ENCODE results near the gene JMJD8. TPM values are rescaled to one million over a fixed set of nuclear protein-coding genes. Genes with fewer than 3 reads are reported as not detected.

JMJD8 gene
- total RNA-seq = 47.8 and 63.7 TPM in 2 replicates

GRCh38 chr16:684071-684794 is at the start of gene JMJD8:
TSS of gene JMJD8 (minus strand) at chr16:684334. CDS start at chr16:684319, 15 bp downstream.

GRCh38 chr16:726438-727290 is 42.5 kb upstream of the JMJD8 start, which contains the start of the genes CCDC78 and HAGHL:
TSS of gene CCDC78 (minus strand) at chr16:726443. CDS start at chr16:726367, 76 bp downstream.
TSS of gene HAGHL (plus strand) at chr16:727106. CDS start at chr16:727510, 404 bp downstream.

DNA sequence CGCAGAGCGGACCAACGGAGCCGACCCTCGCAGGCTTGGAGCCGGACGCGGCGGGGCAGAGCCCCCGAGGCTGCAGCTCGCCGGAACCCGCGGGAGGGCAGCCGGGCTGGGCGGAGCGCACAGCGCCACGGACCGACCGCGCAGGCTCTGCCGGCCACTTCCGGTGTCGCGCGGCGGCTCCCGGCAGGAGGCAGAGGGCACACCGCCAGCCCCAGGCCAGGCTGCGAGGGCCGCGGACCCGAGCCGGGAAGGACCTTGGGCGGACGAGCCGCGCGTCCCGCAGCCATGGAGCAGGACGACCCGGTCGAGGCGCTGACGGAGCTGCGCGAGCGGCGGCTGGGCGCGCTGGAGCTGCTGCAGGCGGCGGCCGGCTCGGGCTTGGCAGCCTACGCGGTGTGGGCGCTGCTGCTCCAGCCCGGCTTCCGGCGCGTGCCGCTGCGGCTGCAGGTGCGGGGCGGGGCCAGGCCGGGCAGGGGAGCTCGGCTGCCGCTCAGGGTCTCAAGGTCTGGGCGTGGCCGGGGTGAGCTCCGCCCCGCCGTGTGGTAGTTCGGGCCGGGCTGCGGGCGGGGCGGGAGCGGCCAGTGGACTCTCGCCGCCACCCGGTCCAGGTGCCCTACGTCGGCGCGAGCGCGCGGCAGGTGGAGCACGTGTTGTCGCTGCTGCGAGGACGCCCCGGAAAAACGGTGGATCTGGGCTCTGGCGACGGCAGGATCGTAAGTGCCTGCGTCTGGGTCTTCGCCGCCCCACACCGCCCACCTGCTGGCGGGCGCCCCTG is 37.0 kb upstream of the JMJD8 start, which contains the start of gene ANTKMT:
ANTKMT (plus strand) TSS at position 157 of the 775 bp plus-strand sequence; CDS start at position 286, 129 bp downstream.

DNA sequence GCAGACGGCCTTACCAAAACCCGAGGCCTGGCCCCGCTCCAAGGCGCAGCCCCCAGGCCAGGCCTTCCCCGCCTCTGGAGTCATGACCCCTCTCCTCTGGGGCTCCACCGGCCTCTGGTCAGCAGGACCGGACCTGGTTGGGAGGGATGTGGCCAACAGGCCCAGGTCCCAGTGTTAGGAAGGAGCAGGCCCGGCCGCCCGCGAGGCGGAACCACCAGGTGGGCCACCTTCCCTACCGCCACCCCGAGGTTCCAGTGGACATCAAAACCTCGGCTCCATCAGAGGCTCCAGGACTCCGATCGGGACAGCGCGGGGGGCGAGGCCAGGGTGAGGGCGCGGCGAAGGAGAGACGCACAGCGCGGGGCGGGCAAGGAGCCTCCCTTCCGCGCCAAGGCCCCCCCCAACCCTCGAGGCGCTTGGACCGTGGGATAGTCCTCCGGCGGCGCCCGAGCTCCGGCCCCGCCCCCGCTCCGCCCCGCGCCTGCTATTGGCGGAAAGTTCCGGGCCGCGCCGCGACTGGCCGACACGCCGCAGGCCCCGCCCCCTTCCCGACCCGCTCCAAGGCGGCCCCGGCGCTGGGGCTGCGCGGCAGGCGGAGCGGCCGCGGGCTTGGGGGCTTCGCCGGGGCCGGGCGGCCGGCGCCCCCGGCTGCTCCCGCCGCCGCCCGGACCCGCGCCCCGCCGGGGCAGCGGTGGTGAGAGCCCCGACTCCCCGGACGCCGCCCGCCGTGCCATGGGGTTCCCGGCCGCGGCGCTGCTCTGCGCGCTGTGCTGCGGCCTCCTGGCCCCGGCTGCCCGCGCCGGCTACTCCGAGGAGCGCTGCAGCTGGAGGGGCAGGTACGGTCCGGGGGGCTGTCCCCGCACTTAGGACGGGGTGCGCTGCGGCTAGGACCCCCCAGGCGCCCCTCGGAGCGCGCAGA is 30.7 kb upstream of the JMJD8 start, which contains the start of gene METRN:
METRN (plus strand) TSS at position 561 of the 919 bp plus-strand sequence; CDS start at position 733, 172 bp downstream.

DNA sequence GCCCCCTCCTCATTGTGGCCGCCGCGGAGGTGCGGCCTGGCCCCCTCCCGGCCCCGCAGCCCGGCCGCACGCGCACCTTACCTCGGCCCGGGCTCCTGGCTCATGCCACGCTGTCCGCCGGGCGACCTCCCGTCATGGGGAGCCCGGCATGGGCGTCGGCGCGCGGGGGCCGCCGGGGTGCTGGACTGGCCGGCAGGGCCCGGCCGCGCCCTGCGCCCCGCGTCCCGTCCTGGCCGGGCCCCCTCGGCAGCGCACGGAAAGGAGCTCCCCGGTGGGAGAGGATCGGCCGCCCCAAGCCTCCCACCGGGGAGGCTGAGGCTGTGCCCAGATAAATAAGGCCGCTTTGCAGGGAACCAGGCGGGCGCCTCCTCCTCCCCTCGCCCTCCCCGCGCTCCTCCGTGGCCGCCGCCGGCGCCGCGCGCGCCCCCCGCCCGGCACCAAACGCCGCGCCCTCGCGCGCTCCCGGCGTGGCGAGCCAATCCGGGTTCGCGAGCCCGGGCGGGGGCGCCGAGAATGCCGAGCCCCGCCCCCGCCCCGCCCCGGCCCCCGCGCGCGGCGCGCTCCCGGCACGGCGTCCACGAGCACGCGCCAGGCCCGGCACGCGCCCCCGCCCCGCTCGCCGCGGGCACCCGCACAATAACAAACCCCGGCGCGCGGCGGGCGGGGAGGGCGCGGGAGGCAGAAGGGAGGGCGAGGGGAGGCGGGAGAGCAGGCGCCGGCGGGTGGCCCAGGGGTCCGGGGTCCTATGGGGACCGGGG is 21.5 kb upstream of the JMJD8 start, which contains the start of gene FBXL16:
FBXL16 (minus strand) TSS at position 371 of the 758 bp plus-strand sequence. CDS start 8,396 bp downstream, outside the sequence.

GRCh38 chr16:679814-680624 is 4.1 kb downstream of the JMJD8 start, which contains the start of gene STUB1:
TSS of gene STUB1 (plus strand) at chr16:680410. CDS start at chr16:680526, 116 bp downstream.

DNA sequence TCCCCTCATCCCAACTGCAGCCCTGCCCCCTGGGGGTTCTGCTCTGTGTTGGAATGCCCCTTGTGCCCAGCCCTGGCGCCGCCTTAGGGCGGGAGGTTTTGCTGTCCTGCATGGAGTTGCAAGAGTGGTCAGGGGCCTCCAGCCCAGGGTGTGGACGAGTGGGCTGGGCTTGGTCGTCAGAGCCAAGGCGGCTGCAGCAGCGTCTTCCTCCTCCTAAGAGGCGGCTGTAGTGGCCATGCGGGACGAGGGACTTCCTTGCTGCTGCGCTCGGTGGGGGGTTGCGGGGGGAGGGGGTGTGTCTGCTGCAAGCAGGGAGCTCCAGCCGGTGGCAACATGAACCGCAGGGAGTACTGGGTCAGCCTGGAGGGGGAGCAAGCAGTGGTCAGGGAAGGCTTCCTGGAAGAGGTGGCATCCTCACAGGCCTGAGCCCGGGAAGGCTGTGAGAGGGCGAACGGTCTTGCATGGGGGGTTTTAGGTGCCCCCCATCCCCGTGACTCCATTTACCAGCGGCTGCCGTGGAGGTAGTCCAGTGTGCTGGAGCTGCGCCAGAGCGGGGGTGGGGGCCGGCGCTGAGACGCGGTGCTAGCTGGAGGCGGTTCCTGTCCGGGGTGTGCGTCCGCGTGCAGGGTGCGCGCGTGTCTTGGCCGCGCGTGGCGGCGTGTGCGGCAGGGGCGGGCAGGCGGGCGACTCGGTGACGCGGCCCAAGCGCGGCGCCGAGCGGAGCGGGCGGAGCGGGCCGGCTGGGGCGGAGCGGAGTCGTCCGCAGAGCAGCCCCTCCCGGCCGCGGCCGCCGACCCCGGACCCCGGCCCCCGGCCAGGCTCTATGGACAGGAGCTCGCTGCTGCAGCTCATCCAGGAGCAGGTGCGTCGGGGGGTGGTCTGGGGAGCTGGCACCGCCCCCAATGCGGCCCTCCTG is 8.9 kb downstream of the JMJD8 start, which contains the start of gene RHBDL1:
RHBDL1 (plus strand) TSS at position 704 of the 916 bp plus-strand sequence; CDS start at position 824, 120 bp downstream.

DNA sequence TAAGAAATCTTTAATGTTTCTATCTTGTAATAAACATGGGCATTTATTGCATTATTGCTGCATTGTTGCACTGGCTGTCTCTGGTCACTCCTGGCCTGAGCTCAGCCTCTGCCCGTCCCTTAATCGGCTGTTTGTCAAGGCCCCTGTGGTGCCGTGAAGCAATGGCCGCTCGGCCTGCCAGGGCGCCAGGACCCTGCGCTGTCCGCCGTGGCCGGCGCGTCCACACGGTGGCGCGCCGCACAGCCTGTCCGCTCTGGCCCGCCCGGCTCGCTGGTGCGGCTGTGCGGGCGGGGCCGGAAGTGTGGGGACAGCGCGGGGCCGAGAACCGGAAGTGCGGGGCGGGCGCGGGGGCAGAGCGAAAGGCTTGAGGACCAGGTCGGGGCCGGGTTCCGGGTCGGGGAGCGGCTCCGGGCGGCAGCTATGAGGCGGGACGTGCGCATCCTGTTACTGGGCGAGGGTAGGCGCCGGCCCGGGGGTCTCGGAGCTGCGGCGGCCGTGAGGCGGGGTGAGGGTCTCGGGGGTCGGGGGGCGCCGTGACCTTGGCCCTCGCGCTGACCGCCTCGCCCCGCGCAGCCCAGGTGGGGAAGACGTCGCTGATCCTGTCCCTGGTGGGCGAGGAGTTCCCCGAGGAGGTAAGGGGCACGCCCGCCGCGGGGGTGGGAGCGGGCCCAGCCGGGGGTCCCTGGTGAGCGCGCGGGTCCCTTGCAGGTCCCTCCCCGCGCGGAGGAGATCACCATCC is 16.2 kb downstream of the JMJD8 start, which contains the start of gene RHOT2:
RHOT2 (plus strand) TSS at position 353 of the 739 bp plus-strand sequence; CDS start at position 421, 68 bp downstream.

DNA sequence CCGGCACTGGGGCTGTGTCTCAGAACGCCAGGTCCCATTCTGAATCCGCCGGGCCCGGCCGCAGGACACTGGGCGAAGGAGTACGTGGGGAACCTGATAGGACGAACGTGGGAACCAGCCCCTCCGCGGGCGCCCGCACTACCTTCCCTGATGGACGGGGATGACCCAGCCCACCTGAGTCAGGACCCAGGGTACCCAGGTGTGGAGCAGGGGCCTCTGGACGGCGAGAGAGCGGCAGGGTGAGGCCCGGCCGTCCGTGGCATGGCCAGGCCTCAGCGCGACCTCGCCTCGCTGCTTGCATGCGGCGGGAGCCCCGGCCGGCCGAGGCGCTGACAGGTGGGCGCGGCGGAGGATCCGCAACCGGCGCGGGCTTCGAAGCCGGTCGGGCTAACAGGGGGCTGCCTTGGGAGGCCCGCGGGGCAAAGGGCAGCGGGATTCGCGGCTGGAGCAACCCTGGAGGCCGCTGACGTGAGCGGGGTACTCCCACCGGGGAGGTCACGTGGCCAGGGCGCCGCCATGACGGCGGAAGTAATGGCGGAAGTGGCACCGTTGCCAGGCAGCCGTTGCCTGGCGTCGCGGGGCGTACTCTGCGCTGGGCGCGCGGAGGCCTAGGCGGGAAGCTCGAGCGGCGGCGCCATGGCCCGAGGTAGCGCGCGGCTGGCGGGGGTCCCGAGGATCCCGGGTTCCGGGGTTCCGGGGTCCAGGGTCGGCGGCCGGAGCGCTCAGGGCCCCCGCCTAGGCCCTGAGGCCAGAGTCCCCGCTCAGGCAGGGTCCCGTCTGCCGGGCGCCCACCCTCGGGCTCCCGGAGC is 35.1 kb downstream of the JMJD8 start, which contains the start of gene WDR90:
WDR90 (plus strand) TSS at position 585 of the 809 bp plus-strand sequence; CDS start at position 637, 52 bp downstream.

DNA sequence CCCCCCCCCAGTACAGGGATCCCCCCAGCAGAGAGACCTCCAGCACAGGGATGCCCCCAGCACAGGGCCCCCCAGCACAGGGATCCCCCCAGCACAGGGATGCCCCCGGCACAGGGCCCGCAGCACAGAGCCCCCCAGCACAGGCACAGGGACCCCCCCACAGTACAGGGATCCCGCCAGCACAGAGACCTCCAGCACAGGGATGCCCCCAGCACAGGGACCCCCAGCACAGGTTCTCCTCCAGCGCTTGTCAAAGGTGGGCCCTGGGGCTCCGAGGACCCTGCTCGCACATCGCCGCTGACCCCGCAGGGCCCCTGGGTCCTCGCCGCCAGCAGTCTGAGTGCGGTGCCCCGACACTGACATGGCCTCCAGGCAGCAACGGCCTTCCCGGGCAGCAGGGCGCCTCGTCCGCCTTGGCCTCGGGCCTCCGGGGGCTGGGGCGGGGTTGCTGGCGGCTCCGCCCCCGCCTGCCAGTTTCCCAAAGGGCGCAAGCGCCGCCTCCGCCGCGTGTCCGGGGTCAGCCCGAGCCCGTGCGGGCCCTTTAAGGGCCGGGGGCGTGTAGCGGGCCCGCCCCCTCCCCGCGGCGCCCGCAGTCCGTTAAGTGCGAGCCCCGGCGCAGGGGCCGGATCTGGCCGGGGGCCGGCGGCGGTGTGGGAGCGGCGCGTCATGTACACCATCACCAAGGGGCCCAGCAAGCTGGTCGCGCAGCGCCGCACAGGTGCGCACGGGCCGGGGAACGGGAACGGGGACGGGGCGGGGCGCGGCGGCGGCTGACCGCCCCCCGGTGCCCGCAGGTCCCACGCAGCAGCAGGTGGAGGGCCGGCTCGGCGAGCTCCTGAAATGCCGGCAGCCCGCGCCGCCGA is 42.6 kb downstream of the JMJD8 start, which contains the start of gene MCRIP2:
MCRIP2 (plus strand) TSS at position 503 of the 863 bp plus-strand sequence; CDS start at position 667, 164 bp downstream.

GRCh38 chr16:636206-637080 is 47.7 kb downstream of the JMJD8 start, which contains the start of gene METTL26:
TSS of gene METTL26 (minus strand) at chr16:636305. CDS start at chr16:636290, 15 bp downstream.

Measured in cardiac ventricle fibroblast (primary cell).